ENCODE data around the gene CDC37L1.

DNA sequence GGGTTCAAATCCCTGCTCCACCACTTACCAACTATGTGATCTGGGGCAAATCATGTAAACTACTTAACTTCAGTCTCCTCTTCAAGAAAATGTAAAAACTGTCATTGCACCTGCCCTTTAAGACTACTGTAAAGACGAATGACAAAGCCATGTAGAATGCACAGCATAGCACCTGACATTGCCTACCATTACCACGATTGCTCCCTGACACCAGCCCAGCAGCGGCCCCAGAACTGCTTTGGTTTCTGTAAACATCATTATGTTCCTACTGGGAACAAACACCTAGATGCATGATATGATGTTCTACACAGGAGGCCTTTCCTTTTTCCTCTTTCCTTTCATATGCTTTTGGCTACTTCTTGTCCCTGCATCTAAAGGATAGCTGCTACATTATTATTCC, 40.4 kb upstream of the CDC37L1 start:
- TF ChIP-seq YY1 (IDR thresholded peaks at IDR 0.05; ENCODE audit: low read depth, low read length) (no peak), TAF1 (IDR thresholded peaks at IDR 0.05; ENCODE audit: low read depth, low read length) (no peak), KDM1A (IDR thresholded peaks at IDR 0.05; ENCODE audit: borderline replicate concordance, low read length) (no peak), HDAC2 (IDR thresholded peaks at IDR 0.05; ENCODE audit: borderline replicate concordance in 1 of 2, low read depth in 2 of 2, low read length in 2 of 2) (no peak), SP1 (IDR thresholded peaks at IDR 0.05; ENCODE audit: low read depth, low read length) (no peak), SIN3A (conservative IDR thresholded peaks at IDR 0.05 in 1 of 2, IDR thresholded peaks at IDR 0.05 in 1 of 2; ENCODE audit: low read depth in 1 of 2, low read length in 2 of 2) (no peak), PHF8 (conservative IDR thresholded peaks at IDR 0.05; ENCODE audit: low read depth, low read length) (no peak)
- TF ChIP-seq, protein P1, sequence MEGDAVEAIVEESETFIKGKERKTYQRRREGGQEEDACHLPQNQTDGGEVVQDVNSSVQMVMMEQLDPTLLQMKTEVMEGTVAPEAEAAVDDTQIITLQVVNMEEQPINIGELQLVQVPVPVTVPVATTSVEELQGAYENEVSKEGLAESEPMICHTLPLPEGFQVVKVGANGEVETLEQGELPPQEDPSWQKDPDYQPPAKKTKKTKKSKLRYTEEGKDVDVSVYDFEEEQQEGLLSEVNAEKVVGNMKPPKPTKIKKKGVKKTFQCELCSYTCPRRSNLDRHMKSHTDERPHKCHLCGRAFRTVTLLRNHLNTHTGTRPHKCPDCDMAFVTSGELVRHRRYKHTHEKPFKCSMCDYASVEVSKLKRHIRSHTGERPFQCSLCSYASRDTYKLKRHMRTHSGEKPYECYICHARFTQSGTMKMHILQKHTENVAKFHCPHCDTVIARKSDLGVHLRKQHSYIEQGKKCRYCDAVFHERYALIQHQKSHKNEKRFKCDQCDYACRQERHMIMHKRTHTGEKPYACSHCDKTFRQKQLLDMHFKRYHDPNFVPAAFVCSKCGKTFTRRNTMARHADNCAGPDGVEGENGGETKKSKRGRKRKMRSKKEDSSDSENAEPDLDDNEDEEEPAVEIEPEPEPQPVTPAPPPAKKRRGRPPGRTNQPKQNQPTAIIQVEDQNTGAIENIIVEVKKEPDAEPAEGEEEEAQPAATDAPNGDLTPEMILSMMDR (IDR thresholded peaks at IDR 0.05; ENCODE audit: control extremely low read depth in 1 of 3, insufficient read depth in 1 of 3, low read depth in 1 of 3, low read length in 3 of 3), result no peak
